ENCODE results near the gene LRRC14B.

GRCh38 chr5:163841-164240, 27.5 kb upstream of the LRRC14B start:
- TF ChIP-seq, protein P1, sequence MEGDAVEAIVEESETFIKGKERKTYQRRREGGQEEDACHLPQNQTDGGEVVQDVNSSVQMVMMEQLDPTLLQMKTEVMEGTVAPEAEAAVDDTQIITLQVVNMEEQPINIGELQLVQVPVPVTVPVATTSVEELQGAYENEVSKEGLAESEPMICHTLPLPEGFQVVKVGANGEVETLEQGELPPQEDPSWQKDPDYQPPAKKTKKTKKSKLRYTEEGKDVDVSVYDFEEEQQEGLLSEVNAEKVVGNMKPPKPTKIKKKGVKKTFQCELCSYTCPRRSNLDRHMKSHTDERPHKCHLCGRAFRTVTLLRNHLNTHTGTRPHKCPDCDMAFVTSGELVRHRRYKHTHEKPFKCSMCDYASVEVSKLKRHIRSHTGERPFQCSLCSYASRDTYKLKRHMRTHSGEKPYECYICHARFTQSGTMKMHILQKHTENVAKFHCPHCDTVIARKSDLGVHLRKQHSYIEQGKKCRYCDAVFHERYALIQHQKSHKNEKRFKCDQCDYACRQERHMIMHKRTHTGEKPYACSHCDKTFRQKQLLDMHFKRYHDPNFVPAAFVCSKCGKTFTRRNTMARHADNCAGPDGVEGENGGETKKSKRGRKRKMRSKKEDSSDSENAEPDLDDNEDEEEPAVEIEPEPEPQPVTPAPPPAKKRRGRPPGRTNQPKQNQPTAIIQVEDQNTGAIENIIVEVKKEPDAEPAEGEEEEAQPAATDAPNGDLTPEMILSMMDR (IDR thresholded peaks at IDR 0.05; ENCODE audit: insufficient read depth, low read length), result no peak
- TF ChIP-seq, protein P2, sequence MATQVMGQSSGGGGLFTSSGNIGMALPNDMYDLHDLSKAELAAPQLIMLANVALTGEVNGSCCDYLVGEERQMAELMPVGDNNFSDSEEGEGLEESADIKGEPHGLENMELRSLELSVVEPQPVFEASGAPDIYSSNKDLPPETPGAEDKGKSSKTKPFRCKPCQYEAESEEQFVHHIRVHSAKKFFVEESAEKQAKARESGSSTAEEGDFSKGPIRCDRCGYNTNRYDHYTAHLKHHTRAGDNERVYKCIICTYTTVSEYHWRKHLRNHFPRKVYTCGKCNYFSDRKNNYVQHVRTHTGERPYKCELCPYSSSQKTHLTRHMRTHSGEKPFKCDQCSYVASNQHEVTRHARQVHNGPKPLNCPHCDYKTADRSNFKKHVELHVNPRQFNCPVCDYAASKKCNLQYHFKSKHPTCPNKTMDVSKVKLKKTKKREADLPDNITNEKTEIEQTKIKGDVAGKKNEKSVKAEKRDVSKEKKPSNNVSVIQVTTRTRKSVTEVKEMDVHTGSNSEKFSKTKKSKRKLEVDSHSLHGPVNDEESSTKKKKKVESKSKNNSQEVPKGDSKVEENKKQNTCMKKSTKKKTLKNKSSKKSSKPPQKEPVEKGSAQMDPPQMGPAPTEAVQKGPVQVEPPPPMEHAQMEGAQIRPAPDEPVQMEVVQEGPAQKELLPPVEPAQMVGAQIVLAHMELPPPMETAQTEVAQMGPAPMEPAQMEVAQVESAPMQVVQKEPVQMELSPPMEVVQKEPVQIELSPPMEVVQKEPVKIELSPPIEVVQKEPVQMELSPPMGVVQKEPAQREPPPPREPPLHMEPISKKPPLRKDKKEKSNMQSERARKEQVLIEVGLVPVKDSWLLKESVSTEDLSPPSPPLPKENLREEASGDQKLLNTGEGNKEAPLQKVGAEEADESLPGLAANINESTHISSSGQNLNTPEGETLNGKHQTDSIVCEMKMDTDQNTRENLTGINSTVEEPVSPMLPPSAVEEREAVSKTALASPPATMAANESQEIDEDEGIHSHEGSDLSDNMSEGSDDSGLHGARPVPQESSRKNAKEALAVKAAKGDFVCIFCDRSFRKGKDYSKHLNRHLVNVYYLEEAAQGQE (IDR thresholded peaks at IDR 0.05; ENCODE audit: insufficient replicate concordance, low read depth), result no peak
- TF ChIP-seq POLR2AphosphoS5 (IDR thresholded peaks at IDR 0.05; ENCODE audit: low read depth) (no peak), GABPA (IDR thresholded peaks at IDR 0.05; ENCODE audit: low read depth) (no peak)

Measured in HL-60 (cell line).